ENCODE data around the gene ZSWIM4. TPM values are rescaled to one million over a fixed set of nuclear protein-coding genes. Genes with fewer than 3 reads are reported as not detected.

ZSWIM4 gene
- polyA plus RNA-seq, 1 donor (not counting 4 experiments of a cell fraction or from before 2014, with no cell fraction given): 0.71 TPM

GRCh38 chr19:13840305-13841085 is 45.3 kb downstream of the ZSWIM4 start:
- Histone ChIP-seq H3K79me2 (ENCODE audit: control insufficient read depth, insufficient read depth, low read length) (peaks cover 55% of the 10 kb centered on the region), H3K27ac (ENCODE audit: control insufficient read depth, insufficient read depth, low read length) (peak overlapping the region; percentile 96), H3K36me3 (ENCODE audit: control insufficient read depth in 2 of 2, extremely low read depth in 1 of 2, insufficient read depth in 2 of 2, low read length in 2 of 2) (peaks cover 32 to 45% of the 10 kb centered on the region in 2 experiments), H3K4me3 (ENCODE audit: control insufficient read depth in 2 of 3, extremely low read depth in 1 of 3, insufficient read depth in 2 of 3, low read depth in 1 of 3, low read length in 3 of 3) (peak overlapping the region; percentile 88 to 98 (median 97)), H3K9me3 (ENCODE audit: control insufficient read depth, low read depth, low read length) (no peaks in the 10 kb centered on the region), H2AFZ (ENCODE audit: control insufficient read depth, low read length) (no peak overlapping the region), H3K9ac (ENCODE audit: control insufficient read depth, extremely low read depth, insufficient read depth, low read length) (peak overlapping the region; percentile 99), H3K4me1 (ENCODE audit: control insufficient read depth, extremely low read depth, insufficient read depth, low read length) (peaks cover 39% of the 10 kb centered on the region), H3K4me2 (ENCODE audit: control insufficient read depth, extremely low read depth, insufficient read depth, low read depth, low read length) (peak overlapping the region; percentile 93), H3K27me3 (ENCODE audit: control insufficient read depth, extremely low read depth, insufficient read depth, low read length) (no peaks in the 10 kb centered on the region), H3K9me1 (ENCODE audit: control insufficient read depth, extremely low read depth, insufficient read depth, low read length) (no peaks in the 10 kb centered on the region), H4K20me1 (ENCODE audit: control insufficient read depth, extremely low read depth, insufficient read depth, low read length) (peaks cover 45% of the 10 kb centered on the region)
- dilution Hi-C loops (cut with MboI; ENCODE audit: extremely low pct_ligation_motif_present, low sequenced_read_pairs): no loop called here
- FAIRE-seq (peak; percentile 51), DNase-seq (ENCODE audit: low read depth, low spot score) (no peak)
- TF ChIP-seq EZH2 (IDR thresholded peaks at IDR 0.05; ENCODE audit: low read length): no peak
- TF ChIP-seq CTCF (optimal IDR thresholded peaks at IDR 0.05 in 1 of 3, IDR thresholded peaks at IDR 0.05 in 1 of 3, conservative IDR thresholded peaks at IDR 0.05 in 1 of 3; ENCODE audit: extremely low read depth in 1 of 3, insufficient read depth in 2 of 3, low read length in 3 of 3): peak in 1 of 3 experiments; percentile 36

GRCh38 chr19:13841086-13841961 is 46.1 kb downstream of the ZSWIM4 start:
- DNase-seq (ENCODE audit: low read depth, low spot score): no peak

More at GRCh38 chr19:13841086-13841961, 46.1 kb downstream of the ZSWIM4 start:
- FAIRE-seq: no peak
- H3K79me2 ChIP-seq (ENCODE audit: control insufficient read depth, insufficient read depth, low read length): peaks cover 54% of the 10 kb centered on the region
- H2AFZ ChIP-seq (ENCODE audit: control insufficient read depth, low read length): no peak overlapping the region
- peaks cover 37% of the 10 kb centered on the region for H4K20me1 ChIP-seq (ENCODE audit: control insufficient read depth, extremely low read depth, insufficient read depth, low read length)
- H3K9ac ChIP-seq (ENCODE audit: control insufficient read depth, extremely low read depth, insufficient read depth, low read length): peak overlapping the region; percentile 99
- peak overlapping the region; percentile 96 for H3K27ac ChIP-seq (ENCODE audit: control insufficient read depth, insufficient read depth, low read length)
- H3K4me2 ChIP-seq (ENCODE audit: control insufficient read depth, extremely low read depth, insufficient read depth, low read depth, low read length): peak overlapping the region; percentile 93
- dilution Hi-C loops (cut with MboI; ENCODE audit: extremely low pct_ligation_motif_present, low sequenced_read_pairs): no loop called here
- TF ChIP-seq EZH2 (IDR thresholded peaks at IDR 0.05; ENCODE audit: low read length) (no peak), CTCF (optimal IDR thresholded peaks at IDR 0.05 in 1 of 3, IDR thresholded peaks at IDR 0.05 in 1 of 3, conservative IDR thresholded peaks at IDR 0.05 in 1 of 3; ENCODE audit: extremely low read depth in 1 of 3, insufficient read depth in 2 of 3, low read length in 3 of 3) (no peak)
- no peaks in the 10 kb centered on the region for H3K27me3 ChIP-seq (ENCODE audit: control insufficient read depth, extremely low read depth, insufficient read depth, low read length)
- peaks cover 27 to 37% of the 10 kb centered on the region in 2 experiments for H3K36me3 ChIP-seq (ENCODE audit: control insufficient read depth in 2 of 2, extremely low read depth in 1 of 2, insufficient read depth in 2 of 2, low read length in 2 of 2)
- H3K4me3 ChIP-seq (ENCODE audit: control insufficient read depth in 2 of 3, extremely low read depth in 1 of 3, insufficient read depth in 2 of 3, low read depth in 1 of 3, low read length in 3 of 3): peak overlapping the region; percentile 88 to 98 (median 97)
- H3K9me3 ChIP-seq (ENCODE audit: control insufficient read depth, low read depth, low read length): no peaks in the 10 kb centered on the region
- H3K9me1 ChIP-seq (ENCODE audit: control insufficient read depth, extremely low read depth, insufficient read depth, low read length): no peaks in the 10 kb centered on the region
- peaks cover 43% of the 10 kb centered on the region for H3K4me1 ChIP-seq (ENCODE audit: control insufficient read depth, extremely low read depth, insufficient read depth, low read length)

All from keratinocyte (primary cell).